Cardiac fibroblast (primary cell): Measurements from ENCODE around the gene ZNF714.
"Not testable (repeated sequence)": the region's sequence is repeated elsewhere in the genome, so short reads cannot be mapped to it uniquely, and the experiment has no call there.

Experiments
- DNase-seq, 2 donors: peaks; one replicate each; pipeline versions ENCODE4 v3.0.0 to v3.0.0-alpha.2; 2010; ENCODE audit warnings: low read depth in 2 of 2
- H3K4me3 ChIP-seq, 2 donors: replicated peaks in 1 of 2; 1 replicate in 1 of 2; 2 replicates in 1 of 2; pipeline ENCODE4 v1.5.1; 2011; ENCODE audit warnings: low read depth in 2 of 2, low read length in 2 of 2, mild to moderate bottlenecking in 2 of 2, moderate library complexity in 1 of 2
- CTCF ChIP-seq: IDR thresholded peaks from one replicate; pipeline ENCODE4 v1.5.1; 2011; ENCODE audit warnings: low read depth, mild to moderate bottlenecking, low read length, inconsistent platforms

The ZNF714 gene

GRCh38 chr19:21128901-21129698 is 47.1 kb downstream of the ZNF714 start:
- TF ChIP-seq CTCF: no peak
- no peak overlapping the region for H3K4me3 ChIP-seq
- peak in 1 of 2 donors; percentile 7 for DNase-seq

GRCh38 chr19:21130097-21130775 is 48.2 kb downstream of the ZNF714 start:
- DNase-seq: no peak
- H3K4me3 ChIP-seq: no peak overlapping the region
- no peak for TF ChIP-seq CTCF

GRCh38 chr19:21133633-21134032 is 51.6 kb downstream of the ZNF714 start:
- DNase-seq: no peak
- no peak for TF ChIP-seq CTCF
- H3K4me3 ChIP-seq: no peak overlapping the region

DNA sequence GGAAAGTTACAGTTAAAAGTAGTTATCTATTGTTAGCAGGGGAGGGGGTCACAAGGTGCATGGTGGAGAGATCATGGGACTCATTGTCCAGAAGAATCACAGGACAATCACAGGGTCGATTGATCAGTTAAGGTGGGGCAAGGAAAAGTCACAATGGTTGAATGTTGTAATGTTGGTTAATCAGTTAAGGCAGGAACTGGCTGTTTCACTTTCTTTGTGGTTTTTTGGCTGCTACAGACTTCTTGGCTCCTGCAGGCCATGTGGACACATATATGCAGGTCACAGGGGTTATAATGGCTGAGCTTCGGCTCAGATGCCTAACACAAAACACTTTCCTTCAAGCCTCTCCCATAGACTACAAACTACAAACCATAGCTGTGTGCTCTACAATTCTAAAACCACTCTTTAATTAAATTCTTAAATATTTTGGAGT is 52.9 kb downstream of the ZNF714 start:
- TF ChIP-seq CTCF: no peak
- no peak for DNase-seq
- no peak overlapping the region for H3K4me3 ChIP-seq

- H3K4me3 ChIP-seq: no peak overlapping the region
- TF ChIP-seq CTCF: no peak
- no peak for DNase-seq
These were observed 53.4 kb downstream of the ZNF714 start for GRCh38 chr19:21135433-21135832.

DNA sequence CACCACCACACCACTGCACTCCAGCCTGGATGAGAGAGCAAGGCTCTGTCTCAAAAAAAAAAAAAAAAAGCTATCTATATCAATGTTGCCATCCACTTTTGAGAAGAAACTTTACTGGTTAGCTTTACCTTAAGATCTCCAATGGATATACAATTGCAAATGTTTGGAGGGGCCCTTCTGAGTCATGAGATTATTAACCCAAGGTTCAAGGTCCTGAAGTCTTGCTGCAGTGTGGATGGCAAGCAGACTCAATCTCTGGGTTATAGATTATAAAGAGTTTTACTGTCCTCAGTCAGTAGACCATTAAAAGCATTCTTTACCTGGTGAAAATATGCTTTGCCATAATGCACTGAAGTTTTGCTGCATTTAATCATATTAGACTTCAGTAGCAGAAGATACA is 56.1 kb downstream of the ZNF714 start:
- H3K4me3 ChIP-seq: no peak overlapping the region
- TF ChIP-seq CTCF: no peak
- no peak for DNase-seq

DNA sequence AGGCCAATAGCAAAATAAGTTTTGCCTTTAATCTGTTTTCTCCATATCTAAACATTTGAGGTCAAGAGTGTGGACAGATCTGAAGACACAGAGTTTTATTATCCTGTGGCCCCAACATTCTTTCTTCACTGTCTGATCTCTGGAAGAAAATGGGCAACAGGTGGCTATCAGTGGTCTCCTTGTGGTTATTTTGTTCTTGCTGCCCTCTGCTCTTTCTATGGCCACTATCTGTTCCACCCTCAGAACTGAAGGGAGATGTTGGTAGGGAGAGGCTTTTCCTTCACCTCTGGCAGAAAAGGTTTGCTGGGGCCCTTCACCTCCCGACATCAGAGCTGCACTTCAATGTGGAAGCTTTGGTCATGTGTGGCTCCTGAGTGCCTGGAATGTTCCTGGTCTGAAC is 59.0 kb downstream of the ZNF714 start:
- DNase-seq, H3K4me3 ChIP-seq: not testable (repeated sequence)
